ENCODE results near the gene DOCK3.
A peak's percentile ranks its signal among the peaks of the same experiment; 100 is the strongest.

The DOCK3 gene, protein sequence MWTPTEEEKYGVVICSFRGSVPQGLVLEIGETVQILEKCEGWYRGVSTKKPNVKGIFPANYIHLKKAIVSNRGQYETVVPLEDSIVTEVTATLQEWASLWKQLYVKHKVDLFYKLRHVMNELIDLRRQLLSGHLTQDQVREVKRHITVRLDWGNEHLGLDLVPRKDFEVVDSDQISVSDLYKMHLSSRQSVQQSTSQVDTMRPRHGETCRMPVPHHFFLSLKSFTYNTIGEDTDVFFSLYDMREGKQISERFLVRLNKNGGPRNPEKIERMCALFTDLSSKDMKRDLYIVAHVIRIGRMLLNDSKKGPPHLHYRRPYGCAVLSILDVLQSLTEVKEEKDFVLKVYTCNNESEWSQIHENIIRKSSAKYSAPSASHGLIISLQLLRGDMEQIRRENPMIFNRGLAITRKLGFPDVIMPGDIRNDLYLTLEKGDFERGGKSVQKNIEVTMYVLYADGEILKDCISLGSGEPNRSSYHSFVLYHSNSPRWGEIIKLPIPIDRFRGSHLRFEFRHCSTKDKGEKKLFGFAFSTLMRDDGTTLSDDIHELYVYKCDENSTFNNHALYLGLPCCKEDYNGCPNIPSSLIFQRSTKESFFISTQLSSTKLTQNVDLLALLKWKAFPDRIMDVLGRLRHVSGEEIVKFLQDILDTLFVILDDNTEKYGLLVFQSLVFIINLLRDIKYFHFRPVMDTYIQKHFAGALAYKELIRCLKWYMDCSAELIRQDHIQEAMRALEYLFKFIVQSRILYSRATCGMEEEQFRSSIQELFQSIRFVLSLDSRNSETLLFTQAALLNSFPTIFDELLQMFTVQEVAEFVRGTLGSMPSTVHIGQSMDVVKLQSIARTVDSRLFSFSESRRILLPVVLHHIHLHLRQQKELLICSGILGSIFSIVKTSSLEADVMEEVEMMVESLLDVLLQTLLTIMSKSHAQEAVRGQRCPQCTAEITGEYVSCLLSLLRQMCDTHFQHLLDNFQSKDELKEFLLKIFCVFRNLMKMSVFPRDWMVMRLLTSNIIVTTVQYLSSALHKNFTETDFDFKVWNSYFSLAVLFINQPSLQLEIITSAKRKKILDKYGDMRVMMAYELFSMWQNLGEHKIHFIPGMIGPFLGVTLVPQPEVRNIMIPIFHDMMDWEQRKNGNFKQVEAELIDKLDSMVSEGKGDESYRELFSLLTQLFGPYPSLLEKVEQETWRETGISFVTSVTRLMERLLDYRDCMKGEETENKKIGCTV (N-terminal part only)

DNA sequence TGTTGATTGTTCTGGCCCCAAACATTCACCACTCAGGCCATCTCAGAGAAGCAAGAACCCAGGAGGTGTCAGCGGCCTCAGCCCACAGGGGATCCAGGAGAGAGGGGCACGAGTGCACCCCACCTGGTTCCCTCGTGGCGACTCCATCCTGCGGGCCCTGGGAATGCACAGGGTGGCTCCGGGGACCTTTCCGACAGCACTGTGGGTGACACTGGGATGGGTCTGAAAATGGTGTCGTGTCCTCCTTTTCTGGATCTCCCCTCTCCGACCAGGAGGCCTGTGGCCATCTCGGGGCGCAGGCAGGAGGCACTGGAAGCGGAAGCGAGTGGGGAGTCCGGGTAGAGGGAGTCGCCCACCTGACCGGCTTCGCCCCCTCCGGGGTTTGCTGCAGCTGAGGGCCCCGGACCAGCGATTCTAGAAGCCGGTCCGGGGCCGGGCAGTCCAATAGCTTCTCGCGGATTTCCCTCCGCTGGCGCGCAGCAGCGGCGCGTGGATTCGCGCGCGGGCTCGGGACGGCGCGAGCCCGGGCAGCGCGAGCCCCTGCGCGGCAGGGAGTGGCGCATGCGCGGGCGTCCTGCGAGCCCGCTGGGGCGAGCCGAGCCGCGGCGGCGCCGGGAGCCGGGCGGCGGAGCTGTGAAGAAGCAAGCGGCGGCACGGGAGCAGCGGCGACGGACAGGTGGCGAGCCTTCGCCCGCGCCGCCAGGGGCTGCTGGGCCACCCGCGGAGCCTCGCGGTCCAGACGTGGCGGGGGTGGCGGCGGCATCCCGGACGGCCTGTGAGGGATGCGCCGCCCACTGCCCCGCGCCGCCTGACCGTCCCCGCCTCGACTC, at the start of gene DOCK3:
TSS of gene DOCK3 (plus strand) at position 579 of the 830 bp plus-strand sequence. CDS start 337 bp downstream, outside the sequence.
- DNase-seq (ENCODE audit: low spot score), result peak; percentile 52

DNA sequence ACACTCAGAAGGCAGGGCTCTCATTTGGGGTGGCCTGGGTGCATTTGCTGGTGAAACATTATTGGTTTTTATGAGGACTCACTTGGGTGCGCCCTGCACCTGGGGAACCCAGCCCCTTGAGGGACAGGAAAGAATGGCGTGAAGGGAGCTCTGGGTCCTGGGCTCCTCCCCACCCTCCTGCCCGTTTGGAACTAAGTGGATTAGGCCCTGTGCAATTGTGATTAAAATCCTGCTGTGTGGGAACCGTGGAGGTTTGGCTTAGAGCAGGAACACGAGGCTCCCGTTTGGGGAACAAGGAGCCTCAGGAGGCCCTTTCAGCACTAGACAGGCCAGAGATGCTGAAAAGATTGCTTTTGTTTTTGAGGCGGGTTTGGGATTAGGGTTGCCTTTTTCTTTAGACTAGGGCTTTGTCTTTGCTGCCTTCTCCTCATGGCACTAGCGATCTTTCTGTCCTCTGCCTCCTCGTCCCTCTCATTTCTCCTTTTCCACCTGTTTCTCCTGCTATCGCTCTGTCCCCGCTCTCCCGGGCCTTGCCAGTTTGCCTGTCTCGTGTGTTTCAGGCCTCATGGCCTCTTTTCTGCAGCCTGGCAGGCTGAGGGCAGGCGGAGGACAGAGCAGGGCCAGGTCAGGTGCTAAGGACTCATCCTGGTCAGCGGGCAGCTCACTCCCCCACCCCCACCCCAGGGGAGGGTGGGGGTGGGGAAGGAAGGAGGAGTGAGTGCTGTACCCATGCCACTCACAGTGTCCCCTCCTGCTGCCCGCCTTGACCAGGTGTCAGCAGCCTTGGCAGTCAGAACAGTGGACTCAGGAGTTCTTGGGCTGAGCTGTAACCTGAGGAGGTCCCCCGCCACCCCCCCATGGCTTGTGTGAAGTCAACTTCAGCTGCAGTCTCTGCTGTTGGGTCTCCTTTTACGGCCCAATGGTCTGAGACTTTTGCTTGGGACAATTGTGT, 49.2 kb upstream of the DOCK3 start:
- no peak for DNase-seq (ENCODE audit: low spot score)

DNA sequence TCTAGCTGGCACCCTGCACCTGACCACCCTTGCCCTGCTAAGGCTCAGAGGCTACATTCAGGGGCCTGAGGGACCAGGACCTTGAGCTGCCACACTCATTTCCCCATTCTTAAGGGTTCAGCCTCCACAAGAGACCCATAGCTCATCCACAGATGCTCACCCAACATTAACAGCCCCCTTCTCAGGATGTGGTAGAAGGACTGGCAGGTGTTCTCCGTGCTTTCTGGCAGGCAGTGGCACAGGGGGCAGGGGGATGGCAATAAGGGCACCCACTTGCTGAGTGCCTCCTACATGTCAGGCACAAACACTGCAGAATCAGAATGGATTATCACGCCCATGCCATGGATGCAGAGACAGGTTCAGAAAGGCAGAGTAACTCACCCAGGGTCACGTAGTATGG, 48.3 kb upstream of the DOCK3 start:
- DNase-seq (ENCODE audit: low spot score), result no peak

DNA sequence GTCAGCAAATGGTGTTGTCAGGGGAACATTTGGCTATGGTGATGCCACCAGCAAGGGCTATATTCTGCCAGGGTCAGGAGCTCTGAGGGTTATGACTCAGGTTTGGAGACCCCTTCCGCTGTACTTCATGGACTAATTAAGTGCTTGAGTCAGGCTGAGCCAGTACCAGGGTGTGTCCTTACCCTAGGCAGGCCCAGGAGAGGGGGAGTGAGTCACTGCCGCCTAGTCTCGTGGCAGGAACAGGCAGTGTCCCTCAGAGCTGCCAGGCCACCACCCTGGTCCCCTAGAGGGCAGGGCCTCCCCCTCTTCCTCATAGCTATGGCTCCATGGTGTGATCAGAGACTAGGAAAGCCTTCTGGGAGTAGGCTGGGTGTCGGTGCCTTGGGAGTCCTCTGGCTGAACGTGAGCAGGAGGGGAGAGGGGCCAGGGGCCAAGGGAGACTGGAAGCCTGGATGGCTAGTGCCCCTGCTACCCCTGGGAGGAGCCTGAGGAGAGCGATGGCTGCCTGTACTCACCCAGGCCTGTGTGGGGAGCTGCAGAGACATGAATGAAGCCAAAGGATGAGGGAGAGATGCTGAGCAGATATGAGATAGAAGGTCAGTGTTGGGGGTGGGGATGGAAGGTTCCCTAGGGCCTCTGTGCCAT, 47.2 kb upstream of the DOCK3 start:
- DNase-seq (ENCODE audit: low spot score), result peak; percentile 36

DNA sequence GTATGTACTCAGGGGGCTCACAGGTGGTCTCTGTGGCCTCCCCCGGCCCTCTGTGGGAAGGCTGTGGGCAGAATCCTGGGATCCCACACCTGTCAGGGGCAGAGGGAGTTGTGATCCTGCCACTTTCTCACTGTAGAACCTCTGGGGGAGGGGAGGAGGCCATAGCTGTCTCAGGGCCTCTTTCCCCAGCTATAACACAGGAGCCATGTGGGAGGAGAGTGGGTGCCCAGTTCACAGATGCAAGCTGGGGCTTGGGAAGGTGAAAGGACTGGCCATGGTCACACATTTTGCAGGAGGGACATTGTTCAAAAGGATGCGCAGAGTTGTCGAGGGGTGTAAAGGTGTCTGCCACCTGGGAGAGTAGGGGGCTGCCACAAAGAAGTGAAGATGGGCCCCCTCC, 46.1 kb upstream of the DOCK3 start:
- DNase-seq (ENCODE audit: low spot score), result no peak

DNA sequence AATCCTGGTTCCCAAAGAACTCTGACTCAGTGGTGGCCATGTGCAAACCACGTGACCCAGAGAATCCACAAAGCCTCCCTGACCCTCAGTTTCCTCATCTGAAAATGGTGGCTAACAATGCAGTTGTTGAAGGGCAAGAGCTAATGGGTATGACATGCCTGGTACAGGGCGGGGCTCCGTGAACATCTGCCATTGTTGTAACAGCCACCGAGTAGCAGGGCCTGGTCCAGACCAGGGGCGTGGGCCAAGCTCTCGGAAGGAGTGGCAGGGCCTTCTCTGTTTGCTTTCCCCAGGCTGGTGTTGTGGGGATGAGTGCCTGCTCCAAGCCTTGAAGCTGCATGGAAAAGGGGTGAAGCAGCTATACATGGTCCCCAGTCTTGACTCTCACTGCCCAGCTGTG, 44.3 kb upstream of the DOCK3 start:
- DNase-seq (ENCODE audit: low spot score), result no peak

DNA sequence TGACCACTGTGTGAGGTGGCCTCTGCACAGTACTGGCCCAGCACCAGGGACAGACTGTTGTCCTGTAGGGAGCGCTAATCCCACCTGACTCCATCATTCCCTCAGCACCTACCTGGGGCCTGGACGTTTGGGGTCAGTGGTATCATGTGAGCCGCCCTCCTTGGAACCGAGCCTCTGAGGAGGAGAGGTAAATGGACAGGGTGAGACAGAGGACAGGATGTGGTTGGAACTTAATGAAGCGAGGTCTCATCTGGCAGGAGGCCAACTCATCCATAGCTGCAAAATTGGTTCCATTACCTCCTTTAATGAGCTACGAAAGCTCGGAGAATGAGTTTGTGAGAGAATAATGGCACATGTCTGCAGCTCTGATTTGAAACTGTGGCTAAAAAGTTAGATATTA, 43.9 kb upstream of the DOCK3 start:
- DNase-seq (ENCODE audit: low spot score), result no peak

DNA sequence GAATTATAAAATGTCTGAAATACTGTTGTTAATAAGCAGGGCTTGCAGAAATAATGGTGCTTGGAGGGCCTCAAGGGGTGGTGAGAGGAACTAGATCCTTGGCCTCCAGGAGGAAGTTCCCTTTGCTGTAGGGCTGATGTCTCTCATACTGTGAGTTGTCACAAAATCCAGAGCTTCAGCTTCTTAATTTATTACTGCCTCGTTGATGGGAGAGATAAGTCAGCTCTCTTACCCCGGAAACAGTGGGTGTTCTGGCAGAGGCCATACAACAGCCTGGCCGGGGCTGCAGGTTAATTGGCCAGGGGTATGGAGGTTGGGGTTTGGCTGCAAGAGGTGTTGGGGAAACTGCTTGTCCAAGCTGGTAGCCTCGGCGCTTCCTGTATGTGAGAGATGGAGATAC, 42.3 kb upstream of the DOCK3 start:
- DNase-seq (ENCODE audit: low spot score), result peak; percentile 20

DNA sequence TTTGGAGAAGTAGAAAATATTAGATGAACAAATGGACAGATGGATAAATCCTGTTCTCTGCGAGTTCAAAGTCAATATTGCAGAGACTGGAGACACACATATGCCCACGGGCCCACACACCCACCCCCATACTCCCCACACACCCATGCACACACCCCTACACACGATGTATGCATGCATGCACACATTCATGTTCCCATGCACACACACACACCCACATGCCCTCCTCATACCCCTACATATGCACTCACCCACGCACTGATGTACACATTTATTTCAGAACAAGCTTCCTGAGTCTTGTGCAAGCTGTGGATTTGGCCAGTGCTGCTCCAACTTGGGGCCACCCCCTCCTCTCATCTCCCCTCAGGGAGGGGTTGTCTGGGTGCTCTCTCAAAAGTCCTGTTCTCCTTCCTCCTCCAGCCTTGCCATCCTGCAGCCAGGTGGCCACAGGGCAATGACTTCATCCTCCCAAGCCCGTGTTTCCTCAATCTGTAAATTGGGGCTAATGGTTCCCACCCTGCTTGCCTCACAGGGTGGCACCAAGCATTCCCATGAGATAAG, 41.4 kb upstream of the DOCK3 start:
- DNase-seq (ENCODE audit: low spot score), result no peak

DNA sequence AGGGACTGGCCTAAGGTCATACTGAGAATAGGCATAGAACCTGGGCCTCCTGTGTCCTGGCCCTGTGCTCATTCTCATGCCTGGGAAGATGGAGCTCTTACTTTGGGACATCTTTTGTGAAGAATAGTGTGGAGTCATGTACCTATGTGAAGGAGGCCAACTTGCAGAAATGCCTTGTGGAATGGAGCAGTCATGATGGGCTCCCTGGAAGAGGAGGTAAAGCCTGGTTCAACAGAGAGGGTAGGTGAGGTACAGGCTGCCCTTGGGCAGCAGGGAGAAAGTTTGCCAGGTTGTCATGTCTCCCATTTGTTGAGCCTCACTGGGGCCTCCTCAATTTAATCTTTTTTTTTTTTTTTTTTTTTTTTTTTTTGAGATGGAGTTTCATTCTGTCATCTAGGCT, 39.7 kb upstream of the DOCK3 start:
- no peak for DNase-seq (ENCODE audit: low spot score)

DNA sequence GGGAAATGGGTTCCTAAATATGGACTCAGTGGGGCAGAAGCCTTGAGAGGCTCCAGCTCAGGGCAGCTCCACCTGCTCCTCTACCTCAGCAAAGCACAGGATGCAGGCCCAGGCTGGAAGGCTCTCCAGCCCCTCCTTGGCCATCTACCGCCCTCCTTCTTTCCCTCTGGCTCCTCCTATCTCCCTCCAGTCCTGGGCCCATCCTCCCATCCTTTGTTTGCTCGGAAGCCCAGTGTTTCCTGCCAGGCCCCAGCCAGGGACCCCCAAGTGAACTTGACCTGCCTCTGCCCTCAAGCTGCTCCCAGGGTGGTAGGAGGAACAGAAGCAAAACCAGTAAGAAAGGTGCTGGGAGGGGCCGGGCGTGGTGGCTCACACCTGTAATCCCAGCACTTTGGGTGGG, 37.7 kb upstream of the DOCK3 start:
- DNase-seq (ENCODE audit: low spot score), result no peak

DNA sequence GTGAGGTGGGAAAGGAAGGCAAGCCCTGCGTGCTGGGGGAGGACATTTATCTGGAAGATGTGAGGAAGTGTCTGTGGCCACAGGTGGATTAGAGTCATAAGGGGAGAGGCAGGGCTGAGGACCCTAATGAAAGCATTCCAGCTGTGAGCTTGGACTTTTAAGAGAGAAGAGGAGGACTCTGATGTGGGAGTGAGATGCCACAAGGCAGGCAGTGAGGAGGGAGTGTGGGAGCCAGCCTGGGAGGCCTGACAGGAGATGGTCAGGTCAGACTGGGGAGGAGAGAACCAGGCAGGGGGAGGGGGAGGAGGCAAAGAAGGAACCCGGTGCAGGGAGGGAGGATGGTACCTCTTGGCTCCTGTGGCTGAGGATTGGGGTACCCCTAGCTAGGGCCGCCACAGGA, 36.8 kb upstream of the DOCK3 start:
- DNase-seq (ENCODE audit: low spot score), result no peak

DNA sequence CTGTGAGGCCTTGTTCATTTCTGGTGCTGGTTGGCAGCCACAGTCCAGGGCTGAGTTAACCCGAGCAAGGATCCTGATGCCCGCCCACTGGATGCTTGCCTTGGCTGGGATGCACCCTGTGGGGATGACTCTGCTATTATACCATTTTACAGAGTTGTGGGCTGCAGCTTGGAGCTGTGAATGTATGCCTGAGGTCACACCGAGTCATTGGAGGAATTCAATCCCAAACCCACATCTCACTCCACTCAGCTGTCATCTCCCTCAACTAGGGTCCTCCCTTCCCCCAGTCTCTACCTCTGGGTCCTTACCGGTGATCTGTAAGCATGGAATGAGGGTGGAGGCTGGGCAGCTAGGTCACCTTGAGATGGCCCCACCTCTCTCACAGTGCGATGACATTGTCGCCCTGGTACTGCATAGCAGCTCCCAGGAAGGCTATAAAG, 35.7 kb upstream of the DOCK3 start:
- no peak for DNase-seq (ENCODE audit: low spot score)

DNA sequence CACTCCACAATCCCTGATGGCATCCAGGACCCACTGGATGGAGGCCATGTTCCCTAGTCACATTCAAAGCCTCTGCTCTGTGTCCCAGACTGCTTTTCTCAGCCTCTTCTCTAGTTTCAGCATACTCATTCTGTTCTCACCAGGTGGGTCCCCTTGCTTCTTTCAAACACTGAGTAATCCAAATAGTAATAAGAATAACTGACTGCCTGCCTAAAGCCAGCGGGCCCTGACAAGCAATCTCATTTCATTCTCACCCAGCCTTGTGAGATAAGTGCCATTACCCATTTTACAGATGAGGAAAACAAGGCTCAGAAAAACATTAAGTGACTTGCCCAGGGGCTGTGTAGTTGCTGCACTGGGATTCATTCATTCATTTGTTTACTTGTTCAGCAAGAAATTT, 32.3 kb upstream of the DOCK3 start:
- DNase-seq (ENCODE audit: low spot score), result no peak

DNA sequence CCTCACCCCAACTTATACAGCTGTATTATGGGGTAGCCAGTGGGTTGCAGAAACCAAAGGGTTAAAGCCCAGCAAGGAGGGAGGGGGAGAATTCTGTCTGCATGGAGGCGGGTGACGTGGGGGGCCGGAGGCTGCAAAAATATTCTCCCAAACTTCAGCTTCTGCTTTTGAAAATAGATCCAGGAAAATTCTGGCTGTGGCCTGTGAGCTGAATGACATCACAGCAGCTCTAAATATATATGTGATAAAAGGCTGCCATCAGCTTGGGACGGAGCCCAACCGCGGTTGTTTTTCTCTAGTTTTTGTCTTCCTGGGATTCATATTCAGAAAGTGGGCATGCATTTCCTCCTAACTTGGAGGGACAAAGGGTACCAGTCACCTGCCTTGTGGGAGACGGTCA, 30.2 kb upstream of the DOCK3 start:
- no peak for DNase-seq (ENCODE audit: low spot score)

DNA sequence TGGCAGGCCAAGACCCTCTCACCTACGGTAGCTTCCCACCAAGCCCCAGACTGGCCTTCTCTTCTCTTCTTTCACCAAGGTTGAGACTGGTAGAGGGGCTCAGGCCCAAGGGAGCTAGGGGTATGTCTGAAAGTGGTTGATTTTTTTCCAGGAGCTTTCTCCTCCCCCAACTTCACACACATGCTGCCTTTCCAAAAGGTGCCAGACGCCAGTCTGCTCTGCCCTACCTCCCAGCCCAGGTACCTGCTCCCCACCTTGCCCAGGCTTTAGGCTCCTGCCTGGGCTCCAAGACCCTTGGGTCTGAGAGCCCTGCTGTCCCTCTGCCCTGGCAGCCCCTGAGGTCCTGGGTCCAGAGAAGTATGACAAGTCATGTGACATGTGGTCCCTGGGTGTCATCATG, 29.3 kb upstream of the DOCK3 start:
- DNase-seq (ENCODE audit: low spot score), result no peak

DNA sequence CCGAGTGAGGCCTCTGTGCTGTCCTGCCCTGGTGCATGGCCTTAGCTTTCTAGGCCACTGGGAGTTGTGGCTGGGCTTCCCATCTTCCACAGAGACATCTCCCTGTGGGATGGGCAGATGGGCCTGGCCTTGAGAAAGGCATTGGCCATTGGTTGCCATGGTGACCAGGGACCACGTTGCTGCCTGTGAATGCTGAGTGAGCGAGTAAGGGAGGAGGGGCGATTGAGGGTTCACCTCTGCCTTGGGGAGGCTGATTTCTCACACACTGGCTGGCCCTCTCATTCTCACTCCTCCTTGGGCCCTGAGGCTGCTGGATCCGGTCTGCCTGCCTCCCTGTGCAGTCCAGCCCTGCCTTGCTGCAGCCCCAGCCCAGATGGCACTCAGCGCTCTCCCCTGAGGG, 26.4 kb upstream of the DOCK3 start:
- DNase-seq (ENCODE audit: low spot score), result no peak

DNA sequence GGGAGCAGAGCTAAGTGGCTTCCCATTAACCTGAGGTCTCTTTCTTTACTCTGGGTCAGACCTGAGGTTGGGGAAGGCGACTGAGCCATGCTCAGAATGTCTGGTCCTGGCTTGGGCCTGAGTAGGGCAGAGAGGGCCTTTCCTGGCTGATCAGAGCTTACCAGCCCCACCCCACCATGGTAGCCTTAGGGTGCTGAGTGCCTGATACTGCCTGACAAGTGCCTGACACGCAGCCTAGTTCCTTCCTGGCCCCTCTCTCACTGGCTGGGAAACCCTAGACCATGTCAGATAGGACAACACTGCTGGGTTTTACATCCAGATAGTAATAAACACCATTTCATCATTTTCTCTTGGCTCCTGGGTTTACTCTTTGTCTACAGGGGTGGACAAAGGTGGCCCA, 25.8 kb upstream of the DOCK3 start:
- DNase-seq (ENCODE audit: low spot score), result no peak

DNA sequence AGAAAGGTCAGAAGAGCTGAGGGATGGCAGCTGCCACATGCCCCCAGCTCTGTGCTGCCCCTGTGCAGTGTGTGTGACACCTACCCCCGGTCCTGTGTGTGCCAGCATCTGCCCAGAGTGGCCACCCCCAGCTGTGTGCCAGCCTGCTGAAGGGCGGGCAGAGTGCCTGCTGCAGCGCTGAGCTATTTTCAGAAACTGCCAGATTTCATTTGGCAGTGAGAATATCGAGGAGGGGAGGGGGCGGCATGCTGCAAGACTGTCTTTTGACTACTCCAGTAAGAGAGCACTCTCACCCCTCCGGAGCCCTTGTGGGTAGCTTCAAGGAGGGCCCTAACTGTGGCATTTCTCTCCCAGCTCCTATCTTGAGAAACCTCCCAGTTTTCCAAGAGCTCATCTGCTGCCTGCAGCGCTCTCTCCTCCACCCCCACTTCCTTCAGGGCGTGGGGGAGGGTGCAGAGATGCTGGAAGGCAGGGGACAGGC, 25.2 kb upstream of the DOCK3 start:
- no peak for DNase-seq (ENCODE audit: low spot score)

Measured in CD4-positive, alpha-beta T cell treated with Interleukin-2 at 100 ng/mL for 4 hours (primary cell).